GM12873 (cell line): Measurements from ENCODE around the gene NBAS.

ENCODE experiments used
- CTCF ChIP-seq: IDR thresholded peaks from 2 replicates; pipeline ENCODE4 v1.5.1; 2012; ENCODE audit warnings: low read depth, mild to moderate bottlenecking, moderate library complexity, low read length, control low read depth; ENCODE audit not compliant: insufficient read depth; ENCODE audit errors: missing control alignments

Gene NBAS

GRCh38 chr2:15176604-15177003, 384.5 kb downstream of the NBAS start:
- TF ChIP-seq CTCF, result no peak

GRCh38 chr2:15174567-15174966, 386.6 kb downstream of the NBAS start:
- no peak for TF ChIP-seq CTCF

- TF ChIP-seq CTCF, result no peak
Measured at GRCh38 chr2:15173501-15173900, 387.6 kb downstream of the NBAS start.

- no peak for TF ChIP-seq CTCF
Measured at GRCh38 chr2:15172825-15173224, 388.3 kb downstream of the NBAS start.

GRCh38 chr2:15170070-15170775, 390.9 kb downstream of the NBAS start:
- TF ChIP-seq CTCF, result no peak

GRCh38 chr2:15169326-15170069, 391.6 kb downstream of the NBAS start:
- TF ChIP-seq CTCF, result no peak

- no peak for TF ChIP-seq CTCF
Measured at GRCh38 chr2:15168116-15168515, 393.0 kb downstream of the NBAS start.
